GM10248 (cell line): ENCODE measurements around the gene AKR7A3.
"Not testable (repeated sequence)": the region's sequence is repeated elsewhere in the genome, so short reads cannot be mapped to it uniquely, and the experiment has no call there.

Experiments
- CTCF ChIA-PET: fragments of 300-600 bp; sonication (Branson Sonifier 250); formaldehyde crosslinking; extraction: SDS; loops from one replicate; lab custom pipeline; 2021; ENCODE audit warnings: antibody characterized with exemption; lab: Yijun Ruan, JAX
- POLR2A ChIA-PET: fragments of 350-650 bp; sonication (Branson Sonifier 250); formaldehyde crosslinking; extraction: SDS; loops from one replicate; lab custom pipeline; 2020; ENCODE audit warnings: antibody characterized with exemption; lab: Yijun Ruan, JAX
- DNase-seq: peaks from one replicate; pipeline ENCODE4 v3.0.0; 2012; ENCODE audit errors: extremely low spot score
- CTCF ChIP-seq: IDR thresholded peaks from 2 replicates; pipeline ENCODE4 v1.5.1; 2012; ENCODE audit warnings: mild to moderate bottlenecking, low read depth; ENCODE audit errors: extremely low read depth, missing control alignments, control extremely low read depth

The AKR7A3 gene

GRCh38 chr1:19305880-19306279 lies 17.3 kb upstream of the AKR7A3 start:
- POLR2A ChIA-PET = no interaction called here
- TF ChIP-seq CTCF = no peak
- CTCF ChIA-PET = no interaction called here
- DNase-seq = no peak

- POLR2A ChIA-PET, DNase-seq, CTCF ChIA-PET: not testable (repeated sequence)
Measured at GRCh38 chr1:19304081-19304480, 15.5 kb upstream of the AKR7A3 start.

- POLR2A ChIA-PET = no interaction called here
- no peak for TF ChIP-seq CTCF
- DNase-seq = no peak
- CTCF ChIA-PET = no interaction called here
Measured at GRCh38 chr1:19300211-19300610, 11.6 kb upstream of the AKR7A3 start.

- ChIA-PET CTCF (interaction anchor here (0.7 kb wide), 1 partner anchor 54 kb away, joined by 3 read pairs; no protein-coding TSS in a partner anchor), POLR2A (no interaction called here)
- TF ChIP-seq CTCF = no peak
- DNase-seq = no peak
Measured at GRCh38 chr1:19294638-19295037, 6.1 kb upstream of the AKR7A3 start.

GRCh38 chr1:19289244-19289643 lies 674 bp upstream of the AKR7A3 start:
- TF ChIP-seq CTCF = no peak
- POLR2A ChIA-PET = no interaction called here
- DNase-seq = no peak
- CTCF ChIA-PET = no interaction called here

GRCh38 chr1:19287436-19288185 lies 959 bp downstream of the AKR7A3 start:
- POLR2A ChIA-PET = interaction anchor here (1.1 kb wide), 1 partner anchor 30 kb away, joined by 3 read pairs; no protein-coding TSS in a partner anchor
- CTCF ChIA-PET = no interaction called here
- no peak for DNase-seq
- no peak for TF ChIP-seq CTCF

- DNase-seq, POLR2A ChIA-PET, CTCF ChIA-PET: not testable (repeated sequence)
Measured at GRCh38 chr1:19285807-19286206, 2.8 kb downstream of the AKR7A3 start.

- DNase-seq, CTCF ChIA-PET, POLR2A ChIA-PET: not testable (repeated sequence)
Measured at GRCh38 chr1:19285366-19285765, 3.2 kb downstream of the AKR7A3 start.
